Measurements from ENCODE around the gene FOXL1. TPM values are rescaled to one million over a fixed set of nuclear protein-coding genes. Genes with fewer than 3 reads are reported as not detected.
"Not testable (repeated sequence)": the region's sequence is repeated elsewhere in the genome, so short reads cannot be mapped to it uniquely, and the experiment has no call there.

The FOXL1 gene
- total and polyA plus RNA-seq, 2 experiments from 2014 or later = 0.61 to 4.2 TPM

- peaks cover 1% of the 10 kb centered on the region for H3K4me1 ChIP-seq (ENCODE audit: low read depth)
These were observed 3.1 kb downstream of the FOXL1 start for GRCh38 chr16:86581458-86581857.

GRCh38 chr16:86584071-86584685 lies 5.8 kb downstream of the FOXL1 start:
- Histone ChIP-seq H3K9me3 (ENCODE audit: low read depth) (no peaks in the 10 kb centered on the region), H3K27ac (no peak overlapping the region), H3K4me1 (ENCODE audit: low read depth) (no peaks in the 10 kb centered on the region), H3K36me3 (no peaks in the 10 kb centered on the region), H3K27me3 (peaks cover 42% of the 10 kb centered on the region), H3K4me3 (no peak overlapping the region)
- TF ChIP-seq CTCF (IDR thresholded peaks at IDR 0.05; ENCODE audit: low read depth, low read length) = no peak
- no peak for DNase-seq (ENCODE audit: low read depth in 1 of 2, low spot score in 1 of 2)

More at GRCh38 chr16:86581458-86581857, 3.1 kb downstream of the FOXL1 start:
- Histone ChIP-seq H3K27me3 (peaks cover 65% of the 10 kb centered on the region), H3K36me3 (no peaks in the 10 kb centered on the region), H3K9me3 (ENCODE audit: low read depth) (no peaks in the 10 kb centered on the region), H3K4me3 (no peak overlapping the region), H3K27ac (no peak overlapping the region)
- DNase-seq (ENCODE audit: low read depth in 1 of 2, low spot score in 1 of 2) = no peak
- no peak for TF ChIP-seq CTCF (IDR thresholded peaks at IDR 0.05; ENCODE audit: low read depth, low read length)

GRCh38 chr16:86584726-86585721 lies 6.7 kb downstream of the FOXL1 start:
- Histone ChIP-seq H3K9me3 (ENCODE audit: low read depth) (no peaks in the 10 kb centered on the region), H3K27me3 (peaks cover 37% of the 10 kb centered on the region), H3K4me1 (ENCODE audit: low read depth) (no peaks in the 10 kb centered on the region), H3K4me3 (no peak overlapping the region), H3K27ac (no peak overlapping the region), H3K36me3 (no peaks in the 10 kb centered on the region)
- DNase-seq (ENCODE audit: low read depth in 1 of 2, low spot score in 1 of 2) = no peak
- TF ChIP-seq CTCF (IDR thresholded peaks at IDR 0.05; ENCODE audit: low read depth, low read length) = no peak

- H3K27ac ChIP-seq = no peak overlapping the region
- peaks cover 27% of the 10 kb centered on the region for H3K27me3 ChIP-seq
- H3K4me3 ChIP-seq = no peak overlapping the region
- no peaks in the 10 kb centered on the region for H3K9me3 ChIP-seq (ENCODE audit: low read depth)
- no peaks in the 10 kb centered on the region for H3K4me1 ChIP-seq (ENCODE audit: low read depth)
- no peak for TF ChIP-seq CTCF (IDR thresholded peaks at IDR 0.05; ENCODE audit: low read depth, low read length)
- H3K36me3 ChIP-seq = no peaks in the 10 kb centered on the region
- no peak for DNase-seq (ENCODE audit: low read depth in 1 of 2, low spot score in 1 of 2)
These were observed 7.7 kb downstream of the FOXL1 start for GRCh38 chr16:86585821-86586611.

- Histone ChIP-seq H3K27me3 (peaks cover 12% of the 10 kb centered on the region), H3K27ac (no peak overlapping the region)
- DNase-seq (ENCODE audit: low read depth in 1 of 2, low spot score in 1 of 2) = no peak
These were observed 9.1 kb downstream of the FOXL1 start for GRCh38 chr16:86587487-86587886.

GRCh38 chr16:86587955-86588354 lies 9.6 kb downstream of the FOXL1 start:
- H3K27ac ChIP-seq; H3K4me3 ChIP-seq; H3K27me3 ChIP-seq; H3K4me1 ChIP-seq (ENCODE audit: low read depth); H3K36me3 ChIP-seq; H3K9me3 ChIP-seq (ENCODE audit: low read depth); DNase-seq (ENCODE audit: low read depth in 1 of 2, low spot score in 1 of 2): not testable (repeated sequence)

More at GRCh38 chr16:86587487-86587886, 9.1 kb downstream of the FOXL1 start:
- H3K9me3 ChIP-seq (ENCODE audit: low read depth) = no peaks in the 10 kb centered on the region
- no peak for TF ChIP-seq CTCF (IDR thresholded peaks at IDR 0.05; ENCODE audit: low read depth, low read length)
- no peak overlapping the region for H3K4me3 ChIP-seq
- no peaks in the 10 kb centered on the region for H3K36me3 ChIP-seq
- no peaks in the 10 kb centered on the region for H3K4me1 ChIP-seq (ENCODE audit: low read depth)
